CD4-positive, alpha-beta T cell treated with Interleukin-17A for 1 hour (primary cell): Measurements from ENCODE around the gene TMEM270.
A peak's percentile ranks its signal among the peaks of the same experiment; 100 is the strongest.
"Not testable (repeated sequence)": the region's sequence is repeated elsewhere in the genome, so short reads cannot be mapped to it uniquely, and the experiment has no call there.

Experiments
- DNase-seq: peaks from one replicate; pipeline ENCODE4 v3.0.0-alpha.2; 2020

The TMEM270 gene

GRCh38 chr7:73860859-73861258, at the start of gene TMEM270:
TMEM270 (plus strand) TSS chr7:73861159; CDS start chr7:73861195, 36 bp downstream.
- DNase-seq: no peak

- DNase-seq: peak; percentile 56
Measured at GRCh38 chr7:73811760-73812168, 49.2 kb upstream of the TMEM270 start.

GRCh38 chr7:73812996-73813395, 48.0 kb upstream of the TMEM270 start:
- no peak for DNase-seq

GRCh38 chr7:73815436-73815835, 45.5 kb upstream of the TMEM270 start:
- DNase-seq: no peak

GRCh38 chr7:73817121-73817520, 43.8 kb upstream of the TMEM270 start:
- no peak for DNase-seq

- DNase-seq: no peak
Measured at GRCh38 chr7:73820013-73820412, 40.9 kb upstream of the TMEM270 start.

GRCh38 chr7:73821597-73822285, 39.2 kb upstream of the TMEM270 start:
- not testable (repeated sequence) for DNase-seq

GRCh38 chr7:73822319-73823173, 38.4 kb upstream of the TMEM270 start:
- no peak for DNase-seq

- DNase-seq: no peak
Measured at GRCh38 chr7:73823257-73823656, 37.7 kb upstream of the TMEM270 start.

GRCh38 chr7:73823873-73824592, 36.9 kb upstream of the TMEM270 start:
- no peak for DNase-seq

GRCh38 chr7:73824986-73825385, 36.0 kb upstream of the TMEM270 start:
- DNase-seq: no peak

- DNase-seq: no peak
Measured at GRCh38 chr7:73827567-73828106, 33.3 kb upstream of the TMEM270 start.

GRCh38 chr7:73828107-73828803, 32.7 kb upstream of the TMEM270 start:
- DNase-seq: peak; percentile 23

- no peak for DNase-seq
Measured at GRCh38 chr7:73828972-73829371, 32.0 kb upstream of the TMEM270 start.

GRCh38 chr7:73829505-73829904, 31.5 kb upstream of the TMEM270 start:
- no peak for DNase-seq

- no peak for DNase-seq
Measured at GRCh38 chr7:73829921-73830680, 30.9 kb upstream of the TMEM270 start.

- DNase-seq: no peak
Measured at GRCh38 chr7:73830681-73831583, 30.0 kb upstream of the TMEM270 start, which contains the start of gene CLDN4. CLDN4 (plus strand) TSS chr7:73830996; CDS start chr7:73831202, 206 bp downstream.

GRCh38 chr7:73831584-73831833, 29.4 kb upstream of the TMEM270 start:
- DNase-seq: no peak

GRCh38 chr7:73831834-73832651, 28.9 kb upstream of the TMEM270 start:
- no peak for DNase-seq

- DNase-seq: no peak
Measured at GRCh38 chr7:73832806-73833205, 28.2 kb upstream of the TMEM270 start.
